ENCODE data around the gene CXCL8.

CXCL8 gene

DNA sequence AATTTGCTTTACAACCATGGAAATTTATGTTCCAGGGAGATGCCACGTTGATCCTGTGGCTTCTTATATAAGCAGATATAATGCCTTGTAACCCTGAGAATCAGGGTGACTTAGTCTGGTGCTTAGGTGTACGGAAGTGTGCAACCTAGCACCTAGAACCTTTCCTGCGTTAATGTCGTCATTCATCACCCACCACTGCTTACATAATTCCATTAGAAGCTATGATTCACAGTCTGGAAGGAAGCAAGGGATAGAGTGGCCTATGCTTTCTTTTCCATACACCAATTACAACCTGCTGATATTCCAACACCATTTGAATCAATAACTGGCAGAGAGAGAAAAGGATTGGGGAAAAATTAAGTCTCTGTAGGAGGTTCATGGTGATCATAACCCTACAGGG is 17.3 kb upstream of the CXCL8 start:
- TF ChIP-seq EZH2phosphoT487 (IDR thresholded peaks at IDR 0.05; ENCODE audit: borderline replicate concordance): no peak
- TF ChIP-seq CTCF (conservative IDR thresholded peaks at IDR 0.05; ENCODE audit: low read length): no peak
- H3K4me1 ChIP-seq (ENCODE audit: insufficient read depth, low read length, poor library complexity, severe bottlenecking): peaks cover 14% of the 10 kb centered on the region
- H3K4me2 ChIP-seq (ENCODE audit: low read depth, low read length, poor library complexity, severe bottlenecking): no peak overlapping the region
- no peaks in the 10 kb centered on the region for H3K27me3 ChIP-seq (ENCODE audit: insufficient read depth, low read length, poor library complexity, severe bottlenecking)
- no peak overlapping the region for H3K9ac ChIP-seq (ENCODE audit: low read depth, low read length, poor library complexity, severe bottlenecking)
- no peaks in the 10 kb centered on the region for H3K36me3 ChIP-seq (ENCODE audit: insufficient read depth, low read length)
- no peak overlapping the region for H3K4me3 ChIP-seq (ENCODE audit: low read length, poor library complexity, severe bottlenecking)
- H4K20me1 ChIP-seq (ENCODE audit: insufficient read depth, low read length, poor library complexity, severe bottlenecking): no peaks in the 10 kb centered on the region
- no peaks in the 10 kb centered on the region for H3K9me2 ChIP-seq (replicated peaks; ENCODE audit: low read depth, low read length)
- no peaks in the 10 kb centered on the region for H3K9me3 ChIP-seq (ENCODE audit: insufficient read depth, low read depth, low read length)
- no peaks in the 10 kb centered on the region for H3K79me2 ChIP-seq (ENCODE audit: insufficient read depth, low read length)
- H2AFZ ChIP-seq (ENCODE audit: low read length): no peak overlapping the region
- no peaks in the 10 kb centered on the region; the same call in 1 of the 2 replicates for H3F3A ChIP-seq (ENCODE audit: low read depth)

DNA sequence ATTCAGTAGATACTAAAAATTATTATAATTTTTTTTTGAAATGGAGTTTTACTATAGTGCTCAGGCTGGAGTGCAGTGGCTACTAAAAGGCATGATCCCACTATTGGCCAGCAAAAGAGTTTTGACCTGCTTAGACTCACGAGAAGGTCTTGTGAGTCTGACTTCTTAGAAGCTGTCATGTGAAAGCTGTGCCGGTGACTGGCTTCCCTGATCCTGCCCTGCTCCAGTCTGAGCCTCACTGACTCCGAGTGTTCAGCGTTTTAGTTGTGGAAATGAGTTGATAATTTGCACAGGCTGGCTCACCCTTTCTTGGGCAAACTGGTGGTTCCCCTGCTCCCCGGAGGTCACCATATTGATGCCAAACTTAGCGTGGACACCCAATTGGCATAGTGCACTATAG is 16.4 kb upstream of the CXCL8 start:
- Histone ChIP-seq H3K4me1 (ENCODE audit: insufficient read depth, low read length, poor library complexity, severe bottlenecking) (peaks cover 6% of the 10 kb centered on the region), H3K36me3 (ENCODE audit: insufficient read depth, low read length) (no peaks in the 10 kb centered on the region), H3K9me2 (replicated peaks; ENCODE audit: low read depth, low read length) (no peaks in the 10 kb centered on the region), H3K79me2 (ENCODE audit: insufficient read depth, low read length) (no peaks in the 10 kb centered on the region), H3K9ac (ENCODE audit: low read depth, low read length, poor library complexity, severe bottlenecking) (no peak overlapping the region), H3K27me3 (ENCODE audit: insufficient read depth, low read length, poor library complexity, severe bottlenecking) (no peaks in the 10 kb centered on the region), H3K4me2 (ENCODE audit: low read depth, low read length, poor library complexity, severe bottlenecking) (no peak overlapping the region), H4K20me1 (ENCODE audit: insufficient read depth, low read length, poor library complexity, severe bottlenecking) (no peaks in the 10 kb centered on the region), H3F3A (ENCODE audit: low read depth) (no peaks in the 10 kb centered on the region), H3K4me3 (ENCODE audit: low read length, poor library complexity, severe bottlenecking) (no peak overlapping the region), H3K9me3 (ENCODE audit: insufficient read depth, low read depth, low read length) (no peaks in the 10 kb centered on the region), H2AFZ (ENCODE audit: low read length) (no peak overlapping the region)
- TF ChIP-seq CTCF (conservative IDR thresholded peaks at IDR 0.05; ENCODE audit: low read length): no peak
- TF ChIP-seq EZH2phosphoT487 (IDR thresholded peaks at IDR 0.05; ENCODE audit: borderline replicate concordance): no peak

DNA sequence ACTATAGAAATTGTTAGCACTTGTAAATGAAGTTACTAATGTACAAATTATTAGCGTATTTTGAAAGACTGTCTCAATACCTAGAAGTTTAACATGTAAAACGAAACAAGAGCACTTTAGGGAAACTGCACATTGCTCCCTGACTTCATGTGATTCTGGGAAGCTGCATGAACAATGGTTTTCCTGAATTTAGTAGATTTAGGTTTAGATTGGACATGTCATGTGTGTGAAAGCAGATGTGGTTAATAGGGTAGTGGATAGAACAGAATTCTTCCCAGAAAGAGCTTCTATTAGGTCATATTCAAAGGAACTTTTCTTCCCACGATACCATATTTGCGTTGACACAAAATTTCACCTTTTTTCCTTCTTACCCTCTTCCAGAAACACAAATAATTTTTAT is 14.9 kb upstream of the CXCL8 start:
- Histone ChIP-seq H3K4me3 (ENCODE audit: low read length, poor library complexity, severe bottlenecking) (no peak overlapping the region), H3K9me3 (ENCODE audit: insufficient read depth, low read depth, low read length) (no peaks in the 10 kb centered on the region), H2AFZ (ENCODE audit: low read length) (no peak overlapping the region), H3K9me2 (replicated peaks; ENCODE audit: low read depth, low read length) (no peaks in the 10 kb centered on the region), H3K4me2 (ENCODE audit: low read depth, low read length, poor library complexity, severe bottlenecking) (no peak overlapping the region), H3K9ac (ENCODE audit: low read depth, low read length, poor library complexity, severe bottlenecking) (no peak overlapping the region), H4K20me1 (ENCODE audit: insufficient read depth, low read length, poor library complexity, severe bottlenecking) (no peaks in the 10 kb centered on the region), H3K79me2 (ENCODE audit: insufficient read depth, low read length) (no peaks in the 10 kb centered on the region), H3K4me1 (ENCODE audit: insufficient read depth, low read length, poor library complexity, severe bottlenecking) (peaks cover 5% of the 10 kb centered on the region), H3F3A (ENCODE audit: low read depth) (no peaks in the 10 kb centered on the region), H3K27me3 (ENCODE audit: insufficient read depth, low read length, poor library complexity, severe bottlenecking) (no peaks in the 10 kb centered on the region), H3K36me3 (ENCODE audit: insufficient read depth, low read length) (no peaks in the 10 kb centered on the region)
- TF ChIP-seq EZH2phosphoT487 (IDR thresholded peaks at IDR 0.05; ENCODE audit: borderline replicate concordance): no peak
- no peak for TF ChIP-seq CTCF (conservative IDR thresholded peaks at IDR 0.05; ENCODE audit: low read length)
